HG03045 (cell line): ENCODE results near the gene STK10.

ENCODE experiments used
- ATAC-seq: cut with Tn5 transposase; IDR thresholded peaks from one replicate; pipeline ENCODE4 v1.9.1; 2021; ENCODE audit warnings: mild to moderate bottlenecking, moderate library complexity; ENCODE audit not compliant: unreplicated experiment

The STK10 gene

DNA sequence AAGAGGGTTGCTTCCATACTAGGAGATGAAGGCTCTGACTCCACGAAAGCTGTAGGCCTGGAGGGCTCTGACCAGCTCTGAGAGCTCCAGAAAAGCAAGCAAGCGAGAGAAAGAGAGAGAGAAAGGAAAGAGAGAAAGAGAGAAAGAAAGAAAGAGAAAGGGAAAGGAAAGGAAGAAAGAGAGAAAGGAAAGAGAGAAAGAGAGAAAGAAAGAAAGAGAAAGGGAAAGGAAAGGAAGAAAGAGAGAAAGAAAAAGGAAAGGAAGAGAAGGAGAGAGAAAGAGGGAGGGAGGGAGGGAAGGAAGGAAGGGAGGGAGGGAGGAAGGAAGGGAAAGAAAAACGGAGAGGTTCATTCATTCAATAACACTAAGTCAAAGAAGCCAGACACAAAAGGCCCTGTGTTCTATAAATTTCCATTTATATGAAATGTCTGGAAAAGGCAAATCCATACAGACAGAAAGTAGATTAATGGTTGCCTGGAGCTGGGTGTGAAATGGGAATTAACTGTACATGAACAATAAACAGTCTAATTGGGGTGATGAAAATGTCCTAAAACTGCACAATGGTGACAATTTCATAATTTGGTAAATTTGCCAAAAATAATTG, 1.8 kb upstream of the STK10 start:
- ATAC-seq, result no peak

DNA sequence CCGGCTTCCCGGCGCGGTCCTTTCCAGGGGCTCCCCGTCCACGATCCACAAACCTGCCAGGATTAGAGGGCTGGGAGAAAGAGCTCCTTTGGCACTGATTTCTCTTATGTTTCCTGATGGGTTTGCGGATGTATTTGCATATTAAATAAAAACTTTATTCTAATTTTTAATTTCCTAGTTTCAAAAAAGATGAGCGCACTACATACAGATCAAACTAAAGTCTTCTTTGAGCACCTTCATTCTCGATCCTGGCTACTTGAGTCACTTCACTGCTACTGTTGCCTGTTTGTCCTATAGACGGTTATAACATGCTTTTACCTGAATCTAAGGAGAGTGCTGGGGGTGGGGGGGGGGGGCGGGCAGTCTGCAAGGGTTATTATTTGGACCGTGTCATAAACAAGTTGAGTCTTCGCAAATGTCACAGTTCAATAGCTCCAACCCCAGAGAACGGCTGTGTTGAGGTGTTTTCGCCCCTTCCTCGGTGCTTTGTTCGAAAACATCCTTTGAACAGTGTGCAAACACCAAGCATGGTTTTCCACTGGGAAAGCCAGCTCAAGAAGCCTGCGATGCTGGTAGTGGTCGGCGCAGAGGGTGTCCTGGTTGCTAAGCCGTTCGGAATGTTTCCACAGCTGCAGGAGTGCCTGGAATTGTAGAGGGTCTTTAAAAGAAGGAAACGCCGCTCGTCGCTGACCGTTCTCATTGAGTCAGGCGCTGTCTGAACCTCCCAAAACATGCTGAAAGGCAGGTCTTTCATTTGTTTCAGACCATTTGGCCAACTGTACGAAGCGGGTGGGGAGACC, 1.1 kb upstream of the STK10 start:
- no peak for ATAC-seq

DNA sequence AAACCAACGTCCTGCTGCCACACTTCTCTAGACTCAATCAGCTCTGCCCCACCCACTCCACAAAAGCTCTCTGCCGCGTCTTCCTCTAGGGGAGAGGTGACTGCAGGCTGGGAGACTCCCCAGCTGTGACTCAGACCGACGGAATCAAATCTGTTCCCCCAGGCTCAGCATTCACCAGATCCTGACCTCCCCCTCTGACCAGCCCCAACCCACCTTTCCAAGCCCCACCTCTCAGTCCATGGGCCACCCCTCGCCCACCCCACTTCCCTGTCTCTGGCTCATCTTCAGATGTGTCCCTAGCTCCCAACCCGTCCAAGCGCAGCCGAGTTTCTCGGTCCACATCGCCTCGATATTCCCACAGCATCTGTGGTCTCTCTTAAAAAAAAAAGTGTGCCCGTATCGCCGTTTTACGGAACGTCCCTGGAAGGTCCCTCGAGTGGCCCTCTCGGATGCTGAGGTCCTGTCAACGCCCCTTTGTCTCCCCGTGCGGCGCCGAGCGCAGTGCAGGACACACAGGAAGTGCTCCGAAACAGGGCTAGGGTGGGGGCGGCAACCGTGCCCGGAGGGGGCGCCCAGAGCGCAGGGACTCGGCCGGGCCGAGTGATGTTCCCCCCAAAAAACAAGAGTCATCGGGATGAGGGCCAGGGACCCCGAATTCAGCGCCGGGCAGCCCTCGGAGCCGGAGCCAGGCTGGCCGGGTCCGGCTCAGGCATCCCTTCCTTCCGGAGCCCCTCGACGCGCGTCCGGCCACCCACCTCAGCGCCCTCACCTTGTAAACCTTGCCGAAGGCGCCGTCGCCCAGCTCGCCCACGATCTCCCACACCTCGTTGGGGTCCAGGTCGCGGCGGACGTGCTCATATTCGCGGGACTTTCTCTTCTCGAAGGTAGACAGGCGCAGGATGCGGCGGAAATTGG, 649 bp downstream of the STK10 start:
- peak; percentile 32 for ATAC-seq

DNA sequence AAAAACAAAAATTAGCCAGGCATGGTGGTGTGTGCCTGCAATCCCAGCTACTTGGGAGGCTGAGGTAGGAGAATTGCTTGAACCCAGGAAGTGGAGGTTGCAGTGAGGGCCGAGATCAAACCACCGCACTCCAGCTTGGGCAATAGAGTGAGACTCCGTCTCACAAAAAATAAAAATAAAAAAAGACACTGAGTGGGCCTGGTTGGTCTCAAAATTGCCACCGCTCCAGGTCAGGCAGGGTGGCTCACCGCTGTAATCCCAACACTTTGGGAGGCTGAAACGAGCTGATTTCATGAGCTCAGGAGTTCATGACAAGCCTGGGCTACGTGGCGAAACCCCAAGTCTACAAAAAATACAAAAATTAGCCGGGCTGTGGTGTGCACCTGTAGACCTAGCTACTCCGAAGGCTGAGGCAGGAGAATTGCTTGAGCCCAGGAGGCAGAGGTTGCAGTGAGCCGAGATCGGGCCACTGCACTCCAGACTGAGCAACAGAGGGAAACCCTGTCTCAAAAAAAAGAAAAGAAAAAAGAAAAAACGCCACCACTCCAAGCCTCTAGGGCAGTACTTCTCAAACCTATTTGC, 1.8 kb downstream of the STK10 start:
- no peak for ATAC-seq

DNA sequence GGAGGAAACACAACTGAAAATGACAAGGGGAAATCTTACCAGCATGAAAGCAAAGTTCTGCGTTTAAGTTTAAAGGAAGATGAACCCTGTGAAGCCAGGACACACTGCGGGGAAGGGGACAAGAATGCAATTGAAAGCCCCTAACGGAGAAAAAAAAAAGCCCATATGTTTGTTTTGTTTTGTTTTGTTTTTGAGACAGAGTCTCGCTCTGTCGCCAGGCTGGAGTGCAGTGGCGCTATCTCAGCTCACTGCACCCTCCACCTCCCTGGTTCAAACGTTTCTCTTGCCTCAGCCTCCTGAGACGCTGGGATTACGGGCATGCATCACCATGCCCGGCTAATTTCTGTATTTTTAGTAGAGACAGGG, 2.9 kb downstream of the STK10 start:
- no peak for ATAC-seq

DNA sequence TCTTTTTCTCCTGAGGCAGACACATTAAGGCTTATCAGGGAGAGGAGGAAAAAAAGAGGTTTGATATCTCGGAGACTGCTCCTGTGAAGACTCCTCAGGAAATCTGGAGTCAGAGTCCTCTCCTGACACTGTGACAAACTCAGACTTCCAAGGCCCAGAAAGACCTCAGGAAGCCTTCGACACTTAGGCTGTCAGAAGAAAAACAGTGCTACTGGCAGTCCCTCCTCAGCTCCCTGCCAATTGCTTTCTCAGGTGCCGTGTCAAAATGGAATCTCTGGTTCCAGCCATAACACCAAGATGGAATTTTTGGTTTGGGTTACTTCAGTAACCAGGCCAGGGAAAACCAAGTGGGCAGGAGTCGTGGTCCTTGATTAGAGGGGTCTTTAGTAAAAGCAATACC, 4.1 kb downstream of the STK10 start:
- no peak for ATAC-seq

DNA sequence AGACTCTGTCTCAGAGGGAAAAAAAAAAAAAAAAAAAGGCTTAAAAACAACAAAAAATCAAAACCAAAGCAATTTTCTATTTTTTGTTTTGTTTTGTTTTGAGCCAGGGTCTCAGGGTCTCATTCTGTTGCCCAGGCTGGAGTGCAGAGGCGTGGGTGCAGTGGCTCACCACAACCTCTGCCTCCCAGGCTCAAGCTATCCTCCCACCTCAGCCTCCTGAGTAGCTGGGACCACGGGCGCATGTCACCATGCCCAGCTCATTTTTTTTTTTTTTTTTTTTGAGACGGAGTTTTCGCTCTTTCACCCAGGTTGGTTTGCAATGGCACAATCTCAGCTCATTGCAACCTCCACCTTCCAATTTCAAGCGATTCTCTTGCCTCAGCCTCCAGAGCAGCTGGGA, 5.7 kb downstream of the STK10 start:
- ATAC-seq, result no peak

DNA sequence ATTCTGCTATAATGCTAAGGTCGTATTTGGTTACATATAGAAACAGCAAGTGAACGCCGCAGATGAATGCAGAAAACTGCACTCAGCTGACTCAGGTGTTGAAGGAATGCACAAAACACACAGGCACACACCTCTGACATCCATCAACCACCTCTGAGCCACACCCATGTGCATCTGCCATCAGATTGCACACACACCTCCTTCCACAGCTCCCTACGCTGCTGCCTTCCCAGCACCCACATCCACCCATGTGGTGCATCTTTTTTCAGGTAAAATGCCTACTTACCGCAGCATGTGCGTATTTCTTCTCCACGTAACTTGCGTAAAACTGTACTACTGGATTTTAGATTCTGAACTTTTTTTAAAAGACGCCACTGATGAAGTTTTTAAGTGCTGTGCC, 7.1 kb downstream of the STK10 start:
- no peak for ATAC-seq

DNA sequence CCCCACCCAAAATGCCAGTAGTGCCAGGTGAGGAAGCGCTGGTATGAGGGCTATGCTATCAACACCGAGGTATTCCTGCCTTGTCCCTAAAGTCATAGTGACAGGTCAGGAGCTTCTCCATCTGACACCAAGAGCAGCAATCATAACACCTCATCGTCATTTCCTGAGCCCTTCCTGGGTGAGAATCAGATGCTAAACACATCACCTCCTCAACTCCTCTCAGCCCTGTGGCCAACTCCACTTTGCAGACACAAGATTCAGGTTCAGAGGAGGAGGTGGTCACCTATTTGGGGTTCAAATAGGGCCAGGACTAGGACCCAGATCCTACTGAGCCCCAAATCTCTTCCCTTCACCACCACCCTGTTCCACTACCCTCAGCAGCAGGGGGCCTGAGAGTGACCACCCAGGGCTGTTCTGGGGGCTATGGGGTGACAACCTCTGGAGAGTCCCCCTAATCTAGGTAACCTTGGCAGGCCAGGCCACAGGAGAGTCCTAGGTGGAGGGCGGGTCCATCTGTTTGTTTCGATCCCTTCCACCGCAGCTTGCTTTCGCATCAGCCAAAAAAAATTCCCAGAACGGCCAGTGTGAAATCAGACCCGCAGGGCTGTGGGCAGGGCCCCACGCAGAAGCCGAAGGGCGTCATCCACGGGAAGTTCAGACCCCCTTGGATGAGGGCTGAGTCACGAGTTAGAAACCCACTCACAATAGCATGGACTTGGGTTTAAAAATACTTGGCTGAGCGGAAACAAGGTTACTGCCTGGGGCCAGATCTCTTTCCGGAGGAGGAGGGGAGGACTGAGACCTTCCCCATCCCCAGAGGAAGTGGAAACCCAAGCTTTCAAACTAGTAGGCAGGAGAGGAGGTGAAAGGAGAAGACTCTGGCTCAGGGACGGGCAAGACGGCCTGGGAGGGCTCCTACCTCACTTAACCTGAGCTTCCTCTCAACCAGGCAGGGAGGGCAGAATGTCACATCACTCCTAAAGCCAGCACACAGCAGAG, 8.7 kb downstream of the STK10 start:
- ATAC-seq, result peak; percentile 37

DNA sequence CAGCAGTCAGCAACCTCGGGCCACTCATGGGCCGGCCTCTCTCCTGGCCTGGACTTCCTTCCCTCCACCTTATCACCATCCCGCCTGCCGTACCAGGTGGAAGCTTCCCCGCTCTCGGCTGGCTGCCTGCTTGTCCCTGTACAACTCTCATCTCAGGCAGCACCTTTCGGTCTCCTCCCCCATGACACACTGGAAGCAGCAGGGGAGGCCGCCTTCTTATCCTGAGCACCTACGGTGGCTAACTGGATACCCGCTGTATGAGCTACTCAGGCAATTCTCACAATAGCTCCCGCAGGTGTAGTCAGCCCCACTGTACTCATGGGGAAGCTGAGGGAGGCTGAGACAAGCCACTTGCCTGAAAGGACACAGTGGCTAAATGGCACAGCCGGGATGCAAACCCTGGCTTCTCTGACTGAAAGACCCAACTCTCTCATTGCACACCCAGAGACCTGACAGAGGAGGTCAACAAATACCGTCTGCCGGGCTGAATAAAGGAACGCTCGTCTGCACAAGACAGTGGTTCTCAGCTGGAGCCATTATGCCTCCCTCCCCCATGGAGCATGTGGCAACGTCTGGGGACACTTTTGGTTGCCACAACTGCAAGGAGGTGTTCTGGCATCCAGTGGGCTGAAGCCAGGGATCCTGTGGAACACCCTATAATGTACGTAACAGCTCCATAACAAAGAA, 9.6 kb downstream of the STK10 start:
- no peak for ATAC-seq

DNA sequence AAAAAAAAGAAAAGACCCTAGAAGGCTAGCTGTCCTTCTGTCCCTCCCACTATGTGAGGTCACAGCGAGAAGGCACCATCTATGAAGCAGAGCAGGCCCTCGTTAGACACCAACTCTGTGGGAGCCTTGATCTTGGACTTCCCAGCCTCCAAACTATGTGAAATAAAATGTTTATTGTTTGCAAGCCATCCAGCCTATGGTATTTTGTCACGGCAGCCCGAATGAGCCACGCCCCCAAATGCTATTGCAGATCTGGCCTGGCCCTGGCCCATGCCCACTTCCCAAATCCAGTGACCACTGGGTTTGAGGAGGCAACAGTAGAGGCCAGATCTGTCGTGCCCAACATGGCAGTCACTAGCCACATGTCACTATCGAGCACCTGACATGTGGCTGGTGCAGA, 10.8 kb downstream of the STK10 start:
- no peak for ATAC-seq

DNA sequence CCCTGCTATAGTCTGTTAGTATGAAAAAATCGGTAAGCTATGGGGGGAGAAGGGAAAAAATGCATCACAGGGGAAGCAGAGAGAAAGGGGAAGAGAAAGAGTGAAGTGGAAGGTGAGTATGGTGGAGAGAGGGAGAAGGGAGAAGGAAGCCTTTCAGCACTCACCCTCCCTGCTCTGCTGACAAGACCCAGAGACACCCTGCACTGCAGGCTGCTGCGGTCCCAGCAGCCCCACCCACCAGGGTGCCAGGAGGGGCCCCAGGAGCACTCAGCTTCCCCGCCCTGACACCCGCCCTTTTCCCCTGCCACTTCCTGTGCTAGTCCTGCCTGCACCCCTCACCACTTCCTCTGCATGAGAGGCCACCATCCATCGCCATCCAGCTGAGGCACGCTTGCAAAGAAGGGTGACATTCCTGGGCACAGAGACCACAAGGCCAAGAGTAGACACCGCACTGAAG, 12.7 kb downstream of the STK10 start:
- peak; percentile 47 for ATAC-seq

DNA sequence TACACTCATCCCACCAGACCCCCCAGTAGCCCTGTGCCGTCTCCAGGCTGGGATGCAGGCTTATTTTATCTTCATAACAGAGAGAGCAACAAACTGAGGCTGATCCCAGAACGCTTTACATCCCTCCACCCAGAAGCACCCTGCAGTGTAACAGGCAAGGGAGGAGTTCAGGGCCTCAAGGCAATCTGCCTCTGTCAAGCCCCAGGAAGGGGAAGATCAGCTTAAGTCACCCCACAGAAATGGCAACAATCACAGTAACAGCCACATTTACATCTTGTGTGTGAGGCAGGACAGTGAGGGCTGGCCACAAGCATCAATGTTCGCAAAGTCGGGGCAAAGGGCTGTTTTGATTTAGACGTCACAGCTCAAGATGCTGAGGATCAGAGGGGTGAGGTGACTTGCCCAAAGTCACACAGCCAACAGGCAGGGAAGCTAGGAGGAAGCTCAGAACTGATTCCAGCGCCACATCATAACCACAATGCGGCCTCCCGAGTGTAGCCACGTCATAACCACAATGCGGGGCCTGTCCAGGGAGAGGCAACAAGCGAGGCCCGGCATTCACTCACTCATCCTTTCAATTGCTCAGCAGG, 14.4 kb downstream of the STK10 start:
- no peak for ATAC-seq

DNA sequence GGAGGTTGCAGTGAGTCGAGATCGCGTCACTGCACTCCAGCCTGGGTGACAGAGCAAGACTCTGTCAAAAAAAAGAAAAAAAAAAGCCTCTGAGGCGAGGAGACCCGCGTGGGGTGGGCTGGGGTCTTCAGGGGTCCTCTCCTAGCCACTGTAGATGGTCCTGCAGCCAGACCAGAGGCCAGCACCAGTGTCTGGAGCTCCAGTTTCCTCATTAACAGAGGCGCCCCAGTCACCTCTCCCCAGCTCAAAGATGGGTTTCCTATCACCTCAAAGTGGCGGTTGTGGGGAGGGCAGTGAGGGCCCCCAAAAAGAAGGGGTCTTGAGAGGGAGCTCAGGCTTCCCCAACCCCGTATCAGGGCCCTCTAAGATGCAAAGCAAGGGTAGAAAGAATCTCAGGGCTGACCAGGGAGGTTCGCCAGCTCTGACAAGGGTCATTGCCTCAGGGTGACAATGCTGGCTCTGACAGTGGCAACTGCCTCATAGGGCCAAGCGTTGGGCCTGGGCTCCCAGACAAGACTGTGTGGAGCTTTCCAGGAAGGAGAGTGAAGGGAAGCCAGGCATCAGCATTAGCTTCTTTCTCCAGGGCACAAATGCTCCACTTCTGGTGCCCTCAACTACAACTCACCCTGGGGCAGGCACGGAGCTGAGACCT, 15.0 kb downstream of the STK10 start:
- ATAC-seq, result no peak

DNA sequence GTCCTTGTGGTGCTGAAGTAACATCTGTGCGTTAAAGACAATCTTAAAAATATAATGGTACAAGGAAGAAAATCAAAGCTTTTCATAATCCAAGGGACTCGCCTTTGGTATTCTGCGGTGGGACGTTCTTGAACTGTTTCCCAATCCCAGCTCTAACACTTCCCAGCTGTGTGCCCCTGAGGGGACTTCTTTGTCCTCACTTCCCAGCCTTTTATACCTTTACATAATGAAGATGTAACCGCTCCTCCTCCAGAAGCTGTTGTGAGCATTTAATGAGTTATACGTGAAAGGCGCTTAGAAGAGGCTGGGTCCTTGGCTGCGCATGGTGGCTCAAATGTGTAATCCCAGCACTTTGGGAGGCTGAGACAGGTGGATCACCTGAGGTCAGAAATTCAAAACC, 16.9 kb downstream of the STK10 start:
- ATAC-seq, result no peak

DNA sequence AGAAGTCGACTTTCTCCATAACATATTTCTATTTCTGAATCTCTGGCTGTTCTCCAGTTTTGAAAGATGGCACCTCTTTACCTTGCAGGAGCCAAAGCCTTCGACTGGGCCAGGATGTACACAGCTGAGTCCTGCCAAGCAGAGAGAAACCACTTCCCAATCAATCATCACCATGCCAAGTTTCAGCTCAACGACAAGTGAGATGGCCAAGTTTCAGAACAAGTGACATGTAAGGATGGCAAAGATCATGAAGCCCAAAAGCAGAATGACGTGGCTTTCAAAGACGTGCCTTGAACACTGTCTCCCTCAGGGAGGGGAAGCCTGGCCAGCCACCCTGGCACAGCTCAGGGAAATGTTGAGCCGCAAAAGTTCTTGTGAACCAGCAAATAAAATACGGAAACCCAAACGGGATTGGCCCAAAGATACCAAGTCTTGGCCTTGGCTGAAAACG, 17.7 kb downstream of the STK10 start:
- no peak for ATAC-seq

DNA sequence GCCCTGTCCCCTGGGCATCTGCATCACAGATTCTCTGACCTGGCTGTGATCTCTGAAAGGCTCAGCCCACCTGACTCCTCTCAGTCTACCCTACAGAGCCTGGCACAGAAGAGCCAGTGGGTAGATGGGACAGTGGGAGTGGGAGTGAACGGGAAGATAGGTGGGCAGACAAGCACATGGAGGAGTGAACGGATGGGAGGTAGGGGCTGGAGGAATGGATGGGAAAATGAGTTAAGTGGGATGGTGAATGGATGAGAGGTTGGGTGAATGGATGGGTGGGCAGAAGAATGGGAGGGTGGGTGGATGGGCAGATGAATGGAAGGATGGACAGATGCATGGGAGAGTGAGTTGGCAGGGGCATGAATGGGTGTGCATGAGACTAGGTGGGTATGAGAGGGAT, 18.8 kb downstream of the STK10 start:
- no peak for ATAC-seq

DNA sequence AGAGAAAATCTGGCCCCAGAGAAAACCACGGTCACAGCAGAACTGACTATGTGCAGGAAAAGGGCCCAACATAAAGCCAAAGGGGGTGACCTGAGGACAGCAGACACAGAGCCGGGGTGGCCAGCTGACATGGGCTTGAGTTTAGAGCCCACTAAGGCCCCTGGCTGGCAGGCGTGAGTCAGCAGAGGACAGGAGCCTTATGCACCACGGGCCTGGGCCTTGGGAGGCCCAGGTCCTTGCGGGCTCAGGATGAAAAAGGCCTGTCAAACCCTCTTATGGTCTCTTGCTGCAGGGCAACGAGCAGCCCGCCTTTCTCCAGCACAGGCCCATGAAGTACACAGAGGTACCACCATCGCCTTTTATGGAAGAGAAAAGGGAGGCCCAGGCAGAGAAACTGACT, 19.7 kb downstream of the STK10 start:
- ATAC-seq, result no peak

DNA sequence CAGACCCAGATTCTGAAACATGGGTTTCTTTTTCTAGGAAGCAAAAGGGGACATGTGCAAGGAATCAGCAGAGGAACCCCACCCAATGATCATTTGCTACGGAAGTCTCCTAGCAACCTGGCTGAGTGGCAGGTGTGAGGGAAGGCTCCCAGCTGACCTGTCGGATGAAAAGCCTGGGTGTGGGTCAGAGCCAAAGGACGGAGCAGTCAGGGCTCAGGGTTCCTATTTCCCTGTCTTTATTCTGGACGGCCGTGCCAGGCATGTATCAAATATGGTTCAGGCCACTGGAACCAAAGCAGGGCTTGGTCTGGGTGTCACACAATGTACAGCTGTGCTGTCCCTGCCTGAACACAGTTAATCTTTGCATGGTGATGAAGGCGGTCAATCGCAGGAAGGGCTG, 20.1 kb downstream of the STK10 start:
- ATAC-seq, result no peak
